ENCODE measurements around the gene GPR137B. TPM values are rescaled to one million over a fixed set of nuclear protein-coding genes. Genes with fewer than 3 reads are reported as not detected.

The GPR137B gene
- polyA plus RNA-seq, 1 donor from 2014 or later: 8.2 TPM

- H3K27ac ChIP-seq (ENCODE audit: low read length): no peak overlapping the region
- no peaks in the 10 kb centered on the region for H3K36me3 ChIP-seq (ENCODE audit: insufficient read depth, low read length)
- H3K9ac ChIP-seq (ENCODE audit: low read length): no peak overlapping the region
- no peaks in the 10 kb centered on the region for H4K20me1 ChIP-seq (ENCODE audit: insufficient read depth)
- no peaks in the 10 kb centered on the region for H3K27me3 ChIP-seq (ENCODE audit: insufficient read depth, low read depth, low read length)
- no peaks in the 10 kb centered on the region for H3K9me2 ChIP-seq (ENCODE audit: insufficient read depth, low read length)
- H2AFZ ChIP-seq (ENCODE audit: low read depth, low read length): no peak overlapping the region
- no peak overlapping the region for H3K4me2 ChIP-seq (ENCODE audit: low read length)
- H3K9me3 ChIP-seq (ENCODE audit: low read length): no peaks in the 10 kb centered on the region
- TF ChIP-seq, protein P1, sequence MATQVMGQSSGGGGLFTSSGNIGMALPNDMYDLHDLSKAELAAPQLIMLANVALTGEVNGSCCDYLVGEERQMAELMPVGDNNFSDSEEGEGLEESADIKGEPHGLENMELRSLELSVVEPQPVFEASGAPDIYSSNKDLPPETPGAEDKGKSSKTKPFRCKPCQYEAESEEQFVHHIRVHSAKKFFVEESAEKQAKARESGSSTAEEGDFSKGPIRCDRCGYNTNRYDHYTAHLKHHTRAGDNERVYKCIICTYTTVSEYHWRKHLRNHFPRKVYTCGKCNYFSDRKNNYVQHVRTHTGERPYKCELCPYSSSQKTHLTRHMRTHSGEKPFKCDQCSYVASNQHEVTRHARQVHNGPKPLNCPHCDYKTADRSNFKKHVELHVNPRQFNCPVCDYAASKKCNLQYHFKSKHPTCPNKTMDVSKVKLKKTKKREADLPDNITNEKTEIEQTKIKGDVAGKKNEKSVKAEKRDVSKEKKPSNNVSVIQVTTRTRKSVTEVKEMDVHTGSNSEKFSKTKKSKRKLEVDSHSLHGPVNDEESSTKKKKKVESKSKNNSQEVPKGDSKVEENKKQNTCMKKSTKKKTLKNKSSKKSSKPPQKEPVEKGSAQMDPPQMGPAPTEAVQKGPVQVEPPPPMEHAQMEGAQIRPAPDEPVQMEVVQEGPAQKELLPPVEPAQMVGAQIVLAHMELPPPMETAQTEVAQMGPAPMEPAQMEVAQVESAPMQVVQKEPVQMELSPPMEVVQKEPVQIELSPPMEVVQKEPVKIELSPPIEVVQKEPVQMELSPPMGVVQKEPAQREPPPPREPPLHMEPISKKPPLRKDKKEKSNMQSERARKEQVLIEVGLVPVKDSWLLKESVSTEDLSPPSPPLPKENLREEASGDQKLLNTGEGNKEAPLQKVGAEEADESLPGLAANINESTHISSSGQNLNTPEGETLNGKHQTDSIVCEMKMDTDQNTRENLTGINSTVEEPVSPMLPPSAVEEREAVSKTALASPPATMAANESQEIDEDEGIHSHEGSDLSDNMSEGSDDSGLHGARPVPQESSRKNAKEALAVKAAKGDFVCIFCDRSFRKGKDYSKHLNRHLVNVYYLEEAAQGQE (IDR thresholded peaks at IDR 0.05; ENCODE audit: borderline replicate concordance): no peak
- TF ChIP-seq TAF1 (IDR thresholded peaks at IDR 0.05; ENCODE audit: low read depth) (no peak), POLR2AphosphoS5 (IDR thresholded peaks at IDR 0.05) (no peak), SMC3 (conservative IDR thresholded peaks at IDR 0.05; ENCODE audit: poor library complexity) (no peak), EP300 (conservative IDR thresholded peaks at IDR 0.05; ENCODE audit: poor library complexity, severe bottlenecking) (no peak), MXI1 (conservative IDR thresholded peaks at IDR 0.05; ENCODE audit: poor library complexity, severe bottlenecking) (no peak), CTCF (IDR thresholded peaks at IDR 0.05; ENCODE audit: poor library complexity, severe bottlenecking) (no peak), EZH2 (IDR thresholded peaks at IDR 0.05; ENCODE audit: borderline replicate concordance, insufficient read depth, low read length, poor library complexity, severe bottlenecking) (no peak), RAD21 (conservative IDR thresholded peaks at IDR 0.05) (no peak)
- H3K4me3 ChIP-seq (ENCODE audit: low read length): no peak overlapping the region
- H3K79me2 ChIP-seq (replicated peaks; ENCODE audit: insufficient read depth, low read length): no peaks in the 10 kb centered on the region
- H3F3A ChIP-seq (ENCODE audit: insufficient read depth, low read length, poor library complexity, severe bottlenecking): no peaks in the 10 kb centered on the region
These were observed 41.5 kb upstream of the GPR137B start for GRCh38 chr1:236100799-236101198.

- H3K79me2 ChIP-seq (replicated peaks; ENCODE audit: insufficient read depth, low read length): no peaks in the 10 kb centered on the region
- no peaks in the 10 kb centered on the region for H4K20me1 ChIP-seq (ENCODE audit: insufficient read depth)
- no peak overlapping the region for H3K27ac ChIP-seq (ENCODE audit: low read length)
- no peak overlapping the region for H2AFZ ChIP-seq (ENCODE audit: low read depth, low read length)
- H3K27me3 ChIP-seq (ENCODE audit: insufficient read depth, low read depth, low read length): no peaks in the 10 kb centered on the region
- no peak overlapping the region for H3K9ac ChIP-seq (ENCODE audit: low read length)
- H3F3A ChIP-seq (ENCODE audit: insufficient read depth, low read length, poor library complexity, severe bottlenecking): no peaks in the 10 kb centered on the region
- H3K9me2 ChIP-seq (ENCODE audit: insufficient read depth, low read length): no peaks in the 10 kb centered on the region
- no peak overlapping the region for H3K4me2 ChIP-seq (ENCODE audit: low read length)
- H3K9me3 ChIP-seq (ENCODE audit: low read length): no peaks in the 10 kb centered on the region
- no peak overlapping the region for H3K4me3 ChIP-seq (ENCODE audit: low read length)
- TF ChIP-seq RAD21 (conservative IDR thresholded peaks at IDR 0.05) (no peak), EZH2 (IDR thresholded peaks at IDR 0.05; ENCODE audit: borderline replicate concordance, insufficient read depth, low read length, poor library complexity, severe bottlenecking) (no peak), SMC3 (conservative IDR thresholded peaks at IDR 0.05; ENCODE audit: poor library complexity) (no peak), TAF1 (IDR thresholded peaks at IDR 0.05; ENCODE audit: low read depth) (no peak), EP300 (conservative IDR thresholded peaks at IDR 0.05; ENCODE audit: poor library complexity, severe bottlenecking) (no peak), CTCF (IDR thresholded peaks at IDR 0.05; ENCODE audit: poor library complexity, severe bottlenecking) (no peak), POLR2AphosphoS5 (IDR thresholded peaks at IDR 0.05) (no peak), MXI1 (conservative IDR thresholded peaks at IDR 0.05; ENCODE audit: poor library complexity, severe bottlenecking) (no peak)
- TF ChIP-seq, protein P1 (IDR thresholded peaks at IDR 0.05; ENCODE audit: borderline replicate concordance): no peak
- no peaks in the 10 kb centered on the region for H3K36me3 ChIP-seq (ENCODE audit: insufficient read depth, low read length)
These were observed 40.8 kb upstream of the GPR137B start for GRCh38 chr1:236101233-236102200.
